Breast epithelium (tissue), 3 donors: ENCODE results near the gene DMD.

Experiments
- CTCF ChIP-seq, 3 donors: fragments of 450-650 bp; IDR thresholded peaks; one replicate each; pipeline ENCODE4 v1.5.1; 2016 to 2017; ENCODE audit warnings: antibody characterized with exemption in 3 of 3, mild to moderate bottlenecking in 3 of 3, moderate library complexity in 3 of 3
- POLR2A ChIP-seq: fragments of 450-650 bp; IDR thresholded peaks from one replicate; pipeline ENCODE4 v1.6.1; 2016; ENCODE audit warnings: antibody characterized with exemption, mild to moderate bottlenecking, moderate library complexity
- POLR2AphosphoS5 ChIP-seq, 3 donors: sonication (generic); formaldehyde crosslinking; IDR thresholded peaks; one replicate each; pipeline ENCODE4 v1.6.1; 2017; ENCODE audit warnings: antibody characterized with exemption in 3 of 3

- TF ChIP-seq POLR2A (no peak), CTCF (IDR thresholded peaks at IDR 0.05) (no peak), POLR2AphosphoS5 (IDR thresholded peaks at IDR 0.05) (no peak)
Observed at GRCh38 chrX:31551913-31552312, 1659.4 kb downstream of the DMD start.
